ENCODE results near the gene LRMDA. TPM values are rescaled to one million over a fixed set of nuclear protein-coding genes. Genes with fewer than 3 reads are reported as not detected.

Gene LRMDA
- polyA plus RNA-seq, 1 donor (not counting 4 experiments of a cell fraction or from before 2014, with no cell fraction given) = not detected

DNA sequence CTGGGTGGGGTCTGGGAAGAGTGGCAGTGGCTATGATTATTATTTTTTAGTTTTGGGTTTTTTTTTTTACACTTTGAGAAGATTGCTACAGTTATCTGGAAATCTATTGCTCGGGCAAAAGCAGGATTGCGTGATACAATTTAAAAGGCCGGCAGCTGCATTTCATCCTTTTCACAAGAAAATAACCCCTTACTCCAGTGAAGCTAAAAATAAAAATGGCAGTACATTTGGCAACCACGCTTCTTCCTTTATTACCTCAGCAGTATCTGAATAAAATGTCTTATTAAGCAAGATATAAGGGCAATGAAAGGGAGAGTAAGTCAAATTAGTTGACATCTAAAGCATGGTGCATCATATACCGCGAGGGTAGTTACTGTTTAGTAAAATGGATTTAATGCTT lies 496.8 kb downstream of the LRMDA start:
- no peak overlapping the region for H2AFZ ChIP-seq (ENCODE audit: control insufficient read depth, low read length)
- FAIRE-seq (no peak), DNase-seq (ENCODE audit: low read depth, low spot score) (no peak)
- peaks cover 5% of the 10 kb centered on the region for H3K27me3 ChIP-seq (ENCODE audit: control insufficient read depth, extremely low read depth, insufficient read depth, low read length)
- H3K4me1 ChIP-seq (ENCODE audit: control insufficient read depth, extremely low read depth, insufficient read depth, low read length) = no peaks in the 10 kb centered on the region
- H3K9me3 ChIP-seq (ENCODE audit: control insufficient read depth, low read depth, low read length) = no peaks in the 10 kb centered on the region
- H4K20me1 ChIP-seq (ENCODE audit: control insufficient read depth, extremely low read depth, insufficient read depth, low read length) = no peaks in the 10 kb centered on the region
- dilution Hi-C loops (cut with MboI; ENCODE audit: extremely low pct_ligation_motif_present, low sequenced_read_pairs) = no loop called here
- H3K36me3 ChIP-seq (ENCODE audit: control insufficient read depth in 2 of 2, extremely low read depth in 1 of 2, insufficient read depth in 2 of 2, low read length in 2 of 2) = no peaks in the 10 kb centered on the region
- no peaks in the 10 kb centered on the region for H3K79me2 ChIP-seq (ENCODE audit: control insufficient read depth, insufficient read depth, low read length)
- H3K4me2 ChIP-seq (ENCODE audit: control insufficient read depth, extremely low read depth, insufficient read depth, low read depth, low read length) = no peak overlapping the region
- H3K4me3 ChIP-seq (ENCODE audit: control insufficient read depth in 2 of 3, extremely low read depth in 1 of 3, insufficient read depth in 2 of 3, low read depth in 1 of 3, low read length in 3 of 3) = no peak overlapping the region
- H3K9me1 ChIP-seq (ENCODE audit: control insufficient read depth, extremely low read depth, insufficient read depth, low read length) = no peaks in the 10 kb centered on the region
- TF ChIP-seq EZH2 (IDR thresholded peaks at IDR 0.05; ENCODE audit: low read length) = no peak
- TF ChIP-seq, protein P1, sequence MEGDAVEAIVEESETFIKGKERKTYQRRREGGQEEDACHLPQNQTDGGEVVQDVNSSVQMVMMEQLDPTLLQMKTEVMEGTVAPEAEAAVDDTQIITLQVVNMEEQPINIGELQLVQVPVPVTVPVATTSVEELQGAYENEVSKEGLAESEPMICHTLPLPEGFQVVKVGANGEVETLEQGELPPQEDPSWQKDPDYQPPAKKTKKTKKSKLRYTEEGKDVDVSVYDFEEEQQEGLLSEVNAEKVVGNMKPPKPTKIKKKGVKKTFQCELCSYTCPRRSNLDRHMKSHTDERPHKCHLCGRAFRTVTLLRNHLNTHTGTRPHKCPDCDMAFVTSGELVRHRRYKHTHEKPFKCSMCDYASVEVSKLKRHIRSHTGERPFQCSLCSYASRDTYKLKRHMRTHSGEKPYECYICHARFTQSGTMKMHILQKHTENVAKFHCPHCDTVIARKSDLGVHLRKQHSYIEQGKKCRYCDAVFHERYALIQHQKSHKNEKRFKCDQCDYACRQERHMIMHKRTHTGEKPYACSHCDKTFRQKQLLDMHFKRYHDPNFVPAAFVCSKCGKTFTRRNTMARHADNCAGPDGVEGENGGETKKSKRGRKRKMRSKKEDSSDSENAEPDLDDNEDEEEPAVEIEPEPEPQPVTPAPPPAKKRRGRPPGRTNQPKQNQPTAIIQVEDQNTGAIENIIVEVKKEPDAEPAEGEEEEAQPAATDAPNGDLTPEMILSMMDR (optimal IDR thresholded peaks at IDR 0.05 in 1 of 3, IDR thresholded peaks at IDR 0.05 in 1 of 3, conservative IDR thresholded peaks at IDR 0.05 in 1 of 3; ENCODE audit: extremely low read depth in 1 of 3, insufficient read depth in 2 of 3, low read length in 3 of 3) = no peak
- no peak overlapping the region for H3K27ac ChIP-seq (ENCODE audit: control insufficient read depth, insufficient read depth, low read length)
- no peak overlapping the region for H3K9ac ChIP-seq (ENCODE audit: control insufficient read depth, extremely low read depth, insufficient read depth, low read length)

DNA sequence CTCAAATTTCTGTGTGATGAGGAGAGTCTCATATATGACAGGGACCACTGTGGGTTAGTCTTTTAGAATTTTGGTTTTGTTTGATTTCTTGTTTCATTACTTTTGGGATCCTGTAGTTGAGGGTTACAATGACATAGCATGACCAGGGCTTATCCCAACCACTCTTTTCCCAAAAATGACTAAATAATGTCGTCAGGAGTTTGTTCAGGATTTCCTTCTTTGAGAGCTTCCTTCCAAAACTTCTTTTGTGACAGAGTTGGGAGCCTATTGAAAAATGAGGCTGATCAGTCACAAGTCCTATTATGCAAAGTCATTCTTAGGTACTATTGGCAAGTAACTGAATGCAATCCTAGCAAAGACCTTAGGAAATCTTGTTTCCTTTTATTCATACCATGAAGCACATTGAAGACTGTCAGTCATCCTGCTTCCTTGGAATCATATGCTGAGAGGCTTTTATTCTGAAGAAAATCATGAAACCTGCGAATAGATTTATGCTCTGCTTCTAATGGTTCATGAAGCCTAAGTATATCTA lies 498.3 kb downstream of the LRMDA start:
- no peak overlapping the region for H3K9ac ChIP-seq (ENCODE audit: control insufficient read depth, extremely low read depth, insufficient read depth, low read length)
- H3K36me3 ChIP-seq (ENCODE audit: control insufficient read depth in 2 of 2, extremely low read depth in 1 of 2, insufficient read depth in 2 of 2, low read length in 2 of 2) = no peaks in the 10 kb centered on the region
- no peak overlapping the region for H3K4me2 ChIP-seq (ENCODE audit: control insufficient read depth, extremely low read depth, insufficient read depth, low read depth, low read length)
- H3K9me3 ChIP-seq (ENCODE audit: control insufficient read depth, low read depth, low read length) = no peaks in the 10 kb centered on the region
- H3K27me3 ChIP-seq (ENCODE audit: control insufficient read depth, extremely low read depth, insufficient read depth, low read length) = peaks cover 5% of the 10 kb centered on the region
- no peak for DNase-seq (ENCODE audit: low read depth, low spot score)
- FAIRE-seq = no peak
- no peaks in the 10 kb centered on the region for H3K4me1 ChIP-seq (ENCODE audit: control insufficient read depth, extremely low read depth, insufficient read depth, low read length)
- dilution Hi-C loops (cut with MboI; ENCODE audit: extremely low pct_ligation_motif_present, low sequenced_read_pairs) = no loop called here
- no peaks in the 10 kb centered on the region for H4K20me1 ChIP-seq (ENCODE audit: control insufficient read depth, extremely low read depth, insufficient read depth, low read length)
- no peaks in the 10 kb centered on the region for H3K79me2 ChIP-seq (ENCODE audit: control insufficient read depth, insufficient read depth, low read length)
- H3K9me1 ChIP-seq (ENCODE audit: control insufficient read depth, extremely low read depth, insufficient read depth, low read length) = no peaks in the 10 kb centered on the region
- TF ChIP-seq, protein P1 (optimal IDR thresholded peaks at IDR 0.05 in 1 of 3, IDR thresholded peaks at IDR 0.05 in 1 of 3, conservative IDR thresholded peaks at IDR 0.05 in 1 of 3; ENCODE audit: extremely low read depth in 1 of 3, insufficient read depth in 2 of 3, low read length in 3 of 3) = no peak
- TF ChIP-seq EZH2 (IDR thresholded peaks at IDR 0.05; ENCODE audit: low read length) = no peak
- no peak overlapping the region for H3K27ac ChIP-seq (ENCODE audit: control insufficient read depth, insufficient read depth, low read length)
- no peak overlapping the region for H3K4me3 ChIP-seq (ENCODE audit: control insufficient read depth in 2 of 3, extremely low read depth in 1 of 3, insufficient read depth in 2 of 3, low read depth in 1 of 3, low read length in 3 of 3)
- no peak overlapping the region for H2AFZ ChIP-seq (ENCODE audit: control insufficient read depth, low read length)

Data from keratinocyte (primary cell).